GM18511 (cell line): Measurements from ENCODE around the gene KRTAP9-8.
"Not testable (repeated sequence)": the region's sequence is repeated elsewhere in the genome, so short reads cannot be mapped to it uniquely, and the experiment has no call there.

Experiments used
- ATAC-seq: cut with Tn5 transposase; IDR thresholded peaks from one replicate; pipeline ENCODE4 v1.9.1; 2021; ENCODE audit warnings: mild to moderate bottlenecking, moderate library complexity; ENCODE audit not compliant: unreplicated experiment

Gene KRTAP9-8

DNA sequence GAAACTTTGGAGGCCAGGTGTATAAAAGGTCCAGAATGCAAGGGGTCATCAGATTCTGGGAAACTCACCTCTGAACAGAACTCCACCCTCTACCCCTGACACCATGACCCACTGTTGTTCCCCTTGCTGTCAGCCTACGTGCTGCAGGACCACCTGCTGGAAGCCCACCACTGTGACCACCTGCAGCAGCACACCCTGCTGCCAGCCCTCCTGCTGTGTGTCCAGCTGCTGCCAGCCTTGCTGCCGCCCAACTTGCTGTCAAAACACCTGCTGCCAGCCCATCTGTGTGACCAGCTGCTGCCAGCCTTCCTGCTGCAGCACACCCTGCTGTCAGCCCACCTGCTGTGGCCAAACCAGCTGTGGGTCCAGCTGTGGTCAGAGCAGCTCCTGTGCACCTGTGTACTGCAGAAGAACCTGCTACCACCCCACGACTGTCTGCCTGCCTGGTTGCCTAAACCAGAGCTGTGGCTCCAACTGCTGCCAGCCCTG is at the start of gene KRTAP9-8:
Gene KRTAP9-8 (plus strand): TSS at position 51 of the 489 bp plus-strand sequence. CDS start 53 bp downstream, at position 104.
- ATAC-seq = not testable (repeated sequence)

DNA sequence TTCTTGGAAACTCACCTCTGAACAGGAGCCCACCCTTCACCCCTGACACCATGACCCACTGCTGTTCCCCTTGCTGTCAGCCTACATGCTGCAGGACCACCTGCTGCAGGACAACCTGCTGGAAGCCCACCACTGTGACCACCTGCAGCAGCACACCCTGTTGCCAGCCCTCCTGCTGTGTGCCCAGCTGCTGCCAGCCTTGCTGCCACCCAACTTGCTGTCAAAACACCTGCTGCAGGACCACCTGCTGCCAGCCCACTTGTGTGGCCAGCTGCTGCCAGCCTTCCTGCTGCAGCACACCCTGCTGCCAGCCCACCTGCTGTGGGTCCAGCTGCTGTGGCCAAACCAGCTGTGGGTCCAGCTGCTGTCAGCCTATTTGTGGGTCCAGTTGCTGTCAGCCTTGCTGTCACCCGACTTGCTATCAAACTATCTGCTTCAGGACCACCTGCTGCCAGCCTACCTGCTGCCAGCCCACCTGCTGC is 47.9 kb upstream of the KRTAP9-8 start, which contains the start of gene KRTAP9-1:
Gene KRTAP9-1 (plus strand): TSS at position 51 of the 482 bp plus-strand sequence. CDS start 0 bp downstream, at position 51.
- ATAC-seq = not testable (repeated sequence)

DNA sequence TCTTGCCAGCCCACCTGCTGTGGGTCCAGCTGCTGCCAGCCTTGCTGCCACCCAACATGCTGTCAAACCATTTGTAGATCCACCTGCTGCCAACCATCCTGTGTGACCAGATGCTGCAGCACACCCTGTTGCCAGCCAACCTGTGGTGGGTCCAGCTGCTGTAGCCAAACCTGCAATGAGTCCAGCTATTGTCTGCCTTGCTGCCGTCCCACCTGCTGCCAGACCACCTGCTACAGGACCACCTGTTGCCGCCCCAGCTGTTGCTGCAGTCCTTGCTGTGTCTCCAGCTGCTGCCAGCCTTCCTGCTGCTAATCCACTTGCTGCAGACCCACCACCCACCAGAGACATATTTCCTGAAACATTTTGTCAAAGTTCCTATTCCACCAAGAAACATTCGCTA is 47.5 kb upstream of the KRTAP9-8 start:
- no peak for ATAC-seq

DNA sequence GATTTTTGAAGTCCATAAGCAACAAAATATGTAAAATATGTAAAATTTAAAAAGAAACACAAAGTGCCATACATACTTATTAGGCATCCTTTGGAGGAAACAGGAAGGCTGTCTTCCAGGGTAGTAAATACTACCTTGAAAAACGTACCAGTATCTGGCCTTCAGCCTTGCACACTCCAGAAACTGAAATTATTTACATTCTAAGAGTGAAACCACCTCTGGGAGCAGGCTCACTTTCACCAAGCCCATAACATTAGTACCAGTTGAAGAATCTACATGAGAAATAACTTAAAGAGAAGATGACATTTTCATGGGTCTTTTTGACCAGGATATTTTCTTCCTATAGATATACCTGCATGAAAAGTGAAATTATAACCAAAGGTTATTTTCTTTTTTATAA is 41.7 kb upstream of the KRTAP9-8 start:
- no peak for ATAC-seq

GRCh38 chr17:41199421-41200078 is 38.2 kb upstream of the KRTAP9-8 start:
- ATAC-seq = no peak

DNA sequence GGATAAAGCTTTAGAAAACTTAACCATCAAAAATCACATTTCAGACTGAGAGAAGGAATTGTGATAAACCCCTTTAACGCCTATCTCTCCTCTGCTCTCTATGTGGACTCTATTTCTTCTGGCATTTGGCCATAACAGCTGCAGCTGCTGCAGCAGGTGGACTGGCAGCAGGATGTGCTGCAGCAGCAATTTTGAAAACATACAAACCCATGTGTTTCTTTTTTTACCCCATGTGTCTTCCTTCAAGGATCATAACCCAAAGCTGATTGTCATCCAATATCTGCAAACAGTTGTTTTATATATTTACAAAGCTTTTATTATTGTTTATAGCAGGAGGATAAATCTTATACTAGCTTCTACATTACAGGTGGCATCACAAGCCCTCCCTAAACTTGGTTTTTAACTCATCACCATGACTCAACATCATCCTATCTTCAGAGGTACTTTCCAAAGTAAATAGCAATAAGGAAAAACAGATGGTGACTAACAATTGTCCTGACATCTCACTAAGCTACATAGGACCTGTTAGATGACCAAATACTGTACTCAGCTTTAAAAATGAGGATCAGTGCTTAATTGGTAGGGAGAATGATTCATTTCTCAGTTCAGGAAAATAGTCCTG is 25.8 kb upstream of the KRTAP9-8 start:
- ATAC-seq = no peak

GRCh38 chr17:41212524-41213169 is 25.2 kb upstream of the KRTAP9-8 start:
- ATAC-seq = no peak

DNA sequence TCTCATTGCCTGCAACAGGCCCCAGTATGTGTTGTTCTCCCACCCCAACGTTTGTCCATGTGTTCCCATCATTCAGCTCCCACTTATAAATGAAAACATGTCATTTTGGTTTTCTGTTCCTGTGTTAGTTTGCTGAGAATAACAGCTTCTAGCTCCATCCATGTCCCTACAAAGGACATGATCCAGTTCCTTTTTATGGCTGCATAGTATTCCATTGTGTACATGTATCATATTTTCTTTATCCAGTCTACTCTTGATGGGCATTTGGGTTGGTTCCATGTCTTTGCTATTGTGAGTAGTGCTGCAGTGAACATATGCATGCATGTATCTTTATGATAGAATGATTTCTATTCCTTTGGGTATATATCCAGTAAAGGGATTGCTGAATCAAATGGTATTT is 22.1 kb upstream of the KRTAP9-8 start:
- no peak for ATAC-seq

DNA sequence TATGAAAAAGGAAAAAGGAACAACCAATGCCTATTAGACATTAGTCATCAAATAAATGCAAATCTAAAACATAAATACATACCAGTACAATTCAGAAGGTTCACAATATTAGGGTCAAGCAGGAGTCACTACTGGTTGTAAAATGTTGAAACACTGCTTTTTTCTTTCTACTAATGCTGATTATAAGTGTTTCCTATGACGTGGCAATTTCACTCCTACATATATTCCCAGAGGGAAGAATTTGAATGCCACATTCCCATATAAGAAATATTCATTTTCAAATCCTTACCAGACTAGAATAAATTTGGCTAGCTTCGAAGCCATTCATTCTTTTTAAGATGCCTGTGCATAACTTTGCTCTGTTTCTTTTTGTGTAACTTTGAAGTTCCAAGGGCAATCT is 14.0 kb upstream of the KRTAP9-8 start:
- ATAC-seq = no peak

DNA sequence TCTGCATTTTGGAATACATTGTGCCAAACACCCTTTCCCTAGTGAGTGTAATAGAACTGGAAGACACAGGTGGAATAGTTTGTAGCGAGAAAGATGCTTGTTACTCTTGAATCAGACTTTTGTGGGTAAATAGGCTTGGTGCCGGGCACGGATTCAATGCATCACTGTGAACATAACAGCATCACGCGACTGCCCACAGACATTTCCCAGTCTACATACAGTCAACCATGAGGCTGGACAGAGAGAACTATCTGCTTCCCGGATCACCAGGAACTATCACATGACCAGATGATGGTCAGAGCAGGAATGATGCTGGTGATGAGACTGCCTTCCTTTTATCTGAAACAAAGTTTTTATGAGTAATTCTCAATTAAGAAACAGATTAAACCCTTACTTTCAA is 11.7 kb upstream of the KRTAP9-8 start:
- ATAC-seq = no peak

- ATAC-seq = not testable (repeated sequence)
Observed at GRCh38 chr17:41226598-41227095, 11.2 kb upstream of the KRTAP9-8 start, which contains the start of gene KRTAP9-2. KRTAP9-2 (plus strand) TSS chr17:41226648; CDS start chr17:41226655, 7 bp downstream.

- ATAC-seq = no peak
Observed at GRCh38 chr17:41230094-41230493, 7.7 kb upstream of the KRTAP9-8 start.

GRCh38 chr17:41231731-41232130 is 6.1 kb upstream of the KRTAP9-8 start:
- ATAC-seq = no peak

DNA sequence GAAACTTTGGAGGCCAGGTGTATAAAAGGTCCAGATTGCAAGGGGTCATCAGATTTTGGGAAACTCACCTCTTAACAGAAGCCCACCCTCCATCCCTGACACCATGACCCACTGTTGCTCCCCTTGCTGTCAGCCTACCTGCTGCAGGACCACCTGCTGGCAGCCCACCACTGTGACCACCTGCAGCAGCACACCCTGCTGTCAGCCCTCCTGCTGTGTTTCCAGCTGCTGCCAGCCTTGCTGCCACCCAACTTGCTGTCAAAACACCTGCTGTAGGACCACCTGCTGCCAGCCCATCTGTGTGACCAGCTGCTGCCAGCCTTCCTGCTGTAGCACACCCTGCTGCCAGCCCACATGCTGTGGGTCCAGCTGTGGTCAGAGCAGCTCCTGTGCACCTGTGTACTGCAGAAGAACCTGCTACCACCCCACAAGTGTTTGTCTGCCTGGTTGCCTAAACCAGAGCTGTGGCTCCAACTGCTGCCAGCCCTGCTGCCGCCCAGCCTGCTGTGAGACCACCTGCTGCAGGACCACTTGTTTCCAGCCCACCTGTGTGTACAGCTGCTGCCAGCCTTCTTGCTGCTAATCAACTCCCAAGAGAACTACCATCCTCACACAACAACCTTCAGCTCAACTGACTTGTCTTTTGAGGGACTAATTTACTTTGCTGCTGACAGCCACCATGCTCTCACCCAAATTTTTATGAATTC is 5.2 kb upstream of the KRTAP9-8 start, which contains the start of gene KRTAP9-3:
Gene KRTAP9-3 (plus strand): TSS at position 51 of the 707 bp plus-strand sequence. CDS start 53 bp downstream, at position 104.
- not testable (repeated sequence) for ATAC-seq

DNA sequence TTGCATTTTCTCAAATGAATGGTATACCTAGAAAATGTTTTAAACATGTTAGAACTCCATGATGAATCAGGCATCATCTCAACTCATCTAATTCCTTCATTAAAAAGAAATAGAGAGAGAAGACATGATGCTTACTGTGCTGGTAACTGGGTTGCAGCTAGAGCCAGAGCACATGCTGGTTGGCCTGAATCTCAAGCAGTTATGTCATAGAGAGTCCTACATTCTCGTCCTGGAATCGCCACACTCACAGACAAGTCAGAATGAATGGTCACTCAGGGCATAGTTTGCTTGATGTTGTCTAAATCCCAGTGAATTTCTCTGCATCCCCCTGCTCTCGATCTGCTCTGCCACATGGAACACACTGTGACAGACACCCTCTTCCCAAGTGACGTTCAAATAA is 683 bp upstream of the KRTAP9-8 start:
- ATAC-seq = not testable (repeated sequence)

DNA sequence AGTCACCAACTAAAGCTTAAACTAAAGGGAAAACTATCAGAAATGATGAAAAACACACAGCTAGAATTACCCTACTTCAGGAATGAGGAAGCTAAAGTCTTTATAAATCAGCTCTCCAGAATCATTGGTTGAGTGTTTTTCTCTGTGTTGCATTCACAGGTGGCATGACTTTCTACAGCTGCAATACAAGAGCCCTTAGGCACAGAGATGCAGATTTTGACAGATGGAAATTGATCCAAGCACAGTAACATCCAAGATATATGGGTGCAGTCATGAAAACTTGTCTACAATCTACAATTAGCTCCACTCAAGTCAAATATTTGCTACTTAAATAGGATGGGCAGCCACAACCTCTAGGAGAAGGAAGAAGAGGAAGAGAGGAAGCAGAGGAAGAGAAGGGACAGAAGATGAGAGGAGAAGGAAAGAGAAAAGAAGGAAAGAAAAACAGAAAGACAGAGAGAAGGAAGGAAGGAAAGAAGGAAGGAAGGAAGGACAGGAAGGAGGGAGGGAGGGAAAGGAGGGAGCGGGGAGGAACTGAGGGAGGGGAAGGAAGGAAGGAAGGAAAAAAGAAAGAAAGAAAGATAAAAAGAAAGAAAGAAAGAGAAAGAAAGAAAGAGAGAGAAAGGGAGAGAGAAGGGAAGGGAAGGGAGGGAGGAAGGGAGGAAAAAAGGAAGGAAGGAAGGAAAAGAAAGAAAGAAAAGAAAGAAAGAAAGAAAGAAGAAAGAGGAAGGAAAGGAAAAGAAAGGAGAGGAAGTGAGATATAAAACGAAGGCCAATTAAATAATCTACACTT is 9.4 kb downstream of the KRTAP9-8 start:
- not testable (repeated sequence) for ATAC-seq

DNA sequence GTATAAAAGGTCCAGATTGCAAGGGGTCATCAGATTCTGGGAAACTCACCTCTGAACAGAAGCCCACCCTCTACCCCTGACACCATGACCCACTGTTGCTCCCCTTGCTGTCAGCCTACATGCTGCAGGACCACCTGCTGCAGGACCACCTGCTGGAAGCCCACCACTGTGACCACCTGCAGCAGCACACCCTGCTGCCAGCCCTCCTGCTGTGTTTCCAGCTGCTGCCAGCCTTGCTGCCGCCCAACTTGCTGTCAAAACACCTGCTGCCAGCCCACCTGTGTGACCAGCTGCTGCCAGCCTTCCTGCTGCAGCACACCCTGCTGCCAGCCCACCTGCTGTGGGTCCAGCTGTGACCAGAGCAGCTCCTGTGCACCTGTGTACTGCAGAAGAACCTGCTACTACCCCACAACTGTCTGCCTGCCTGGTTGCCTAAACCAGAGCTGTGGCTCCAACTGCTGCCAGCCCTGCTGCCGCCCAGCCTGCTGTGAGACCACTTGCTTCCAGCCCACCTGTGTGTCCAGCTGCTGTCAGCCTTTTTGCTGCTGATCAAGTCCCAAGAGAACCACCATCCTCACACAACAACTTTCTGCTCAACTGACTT is 11.9 kb downstream of the KRTAP9-8 start, which contains the start of gene KRTAP9-4:
Gene KRTAP9-4 (plus strand): TSS at position 51 of the 604 bp plus-strand sequence. CDS start 34 bp downstream, at position 85.
- ATAC-seq = not testable (repeated sequence)

DNA sequence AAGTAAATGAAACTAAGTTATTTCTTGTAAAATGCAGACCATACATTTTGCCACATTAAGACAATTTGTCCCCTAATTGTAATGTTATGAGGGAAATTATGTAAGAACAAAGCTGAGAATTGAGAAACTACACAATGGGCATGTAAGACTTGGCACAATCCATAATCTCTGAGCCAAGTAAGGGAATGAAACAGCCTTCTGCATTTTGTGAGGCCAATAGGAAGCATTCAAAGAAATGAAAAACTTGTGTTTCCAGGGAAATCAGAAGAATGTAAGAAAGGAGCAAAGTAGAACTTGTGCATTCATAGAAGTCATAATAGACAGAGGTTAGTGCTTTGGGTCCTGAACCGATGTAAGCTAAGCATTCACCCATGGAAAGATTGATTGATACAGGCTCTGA is 13.5 kb downstream of the KRTAP9-8 start:
- no peak for ATAC-seq

DNA sequence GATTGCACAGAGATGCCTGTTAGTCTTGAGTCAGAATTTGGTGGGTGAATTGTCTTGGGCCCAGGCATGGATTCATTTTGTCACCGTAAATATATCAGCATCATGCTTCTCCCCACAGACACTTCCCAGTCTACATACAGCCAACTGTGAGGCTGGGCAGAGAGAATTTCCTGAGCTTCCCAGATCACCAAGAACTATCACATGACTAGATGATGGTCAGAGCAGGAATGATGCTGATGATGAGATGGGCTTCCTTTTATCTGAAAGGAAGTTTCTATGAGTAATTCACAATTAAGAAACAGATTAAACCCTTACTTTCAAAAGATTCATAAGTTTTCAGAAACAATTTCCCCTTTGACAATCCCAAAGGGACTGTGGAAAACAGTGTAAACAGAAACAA is 17.1 kb downstream of the KRTAP9-8 start:
- ATAC-seq = no peak
